Measurements from ENCODE around the gene GPER1.

The GPER1 gene

GRCh38 chr7:1091644-1092027, 3.7 kb downstream of the GPER1 start:
- DNase-seq = no peak

DNA sequence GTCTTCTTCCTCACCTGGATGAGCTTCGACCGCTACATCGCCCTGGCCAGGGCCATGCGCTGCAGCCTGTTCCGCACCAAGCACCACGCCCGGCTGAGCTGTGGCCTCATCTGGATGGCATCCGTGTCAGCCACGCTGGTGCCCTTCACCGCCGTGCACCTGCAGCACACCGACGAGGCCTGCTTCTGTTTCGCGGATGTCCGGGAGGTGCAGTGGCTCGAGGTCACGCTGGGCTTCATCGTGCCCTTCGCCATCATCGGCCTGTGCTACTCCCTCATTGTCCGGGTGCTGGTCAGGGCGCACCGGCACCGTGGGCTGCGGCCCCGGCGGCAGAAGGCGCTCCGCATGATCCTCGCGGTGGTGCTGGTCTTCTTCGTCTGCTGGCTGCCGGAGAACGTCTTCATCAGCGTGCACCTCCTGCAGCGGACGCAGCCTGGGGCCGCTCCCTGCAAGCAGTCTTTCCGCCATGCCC, 4.3 kb downstream of the GPER1 start:
- DNase-seq = no peak

DNA sequence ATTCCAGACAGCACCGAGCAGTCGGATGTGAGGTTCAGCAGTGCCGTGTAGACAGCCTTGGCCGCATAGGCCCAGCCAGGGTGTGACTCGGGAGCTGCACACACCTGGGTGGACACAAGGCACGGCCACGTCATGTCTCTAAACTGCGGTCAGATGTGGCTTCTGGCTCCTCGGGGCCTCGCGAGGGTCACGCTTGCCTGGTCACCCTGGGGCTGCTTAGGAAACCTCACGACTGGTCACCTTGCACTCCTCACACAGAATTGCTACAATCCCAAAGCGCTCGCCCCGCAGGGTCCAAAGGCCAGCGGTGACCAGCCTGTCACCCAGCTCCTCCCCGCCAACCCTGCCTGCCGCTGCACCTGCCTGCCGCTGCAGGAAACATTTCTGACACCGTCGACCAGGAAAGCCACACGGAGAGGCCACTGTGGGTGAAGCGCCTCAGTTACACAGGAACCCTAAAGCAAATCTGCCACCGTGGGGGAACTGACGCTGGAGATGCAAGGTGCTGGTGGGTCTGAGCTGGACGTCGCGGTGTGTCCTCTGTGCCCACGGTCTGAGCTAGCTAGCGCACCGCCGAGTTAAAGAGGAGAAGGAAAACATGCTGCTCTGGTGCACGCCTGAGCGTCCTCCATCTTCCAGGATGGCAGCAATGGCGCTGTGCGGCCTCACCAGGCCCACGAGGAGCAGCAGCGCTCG, 5.0 kb downstream of the GPER1 start:
- DNase-seq = no peak

- no peak for DNase-seq
Measured at GRCh38 chr7:1093502-1093843, 5.6 kb downstream of the GPER1 start.

- DNase-seq = no peak
Measured at GRCh38 chr7:1093916-1094508, 6.1 kb downstream of the GPER1 start.

DNA sequence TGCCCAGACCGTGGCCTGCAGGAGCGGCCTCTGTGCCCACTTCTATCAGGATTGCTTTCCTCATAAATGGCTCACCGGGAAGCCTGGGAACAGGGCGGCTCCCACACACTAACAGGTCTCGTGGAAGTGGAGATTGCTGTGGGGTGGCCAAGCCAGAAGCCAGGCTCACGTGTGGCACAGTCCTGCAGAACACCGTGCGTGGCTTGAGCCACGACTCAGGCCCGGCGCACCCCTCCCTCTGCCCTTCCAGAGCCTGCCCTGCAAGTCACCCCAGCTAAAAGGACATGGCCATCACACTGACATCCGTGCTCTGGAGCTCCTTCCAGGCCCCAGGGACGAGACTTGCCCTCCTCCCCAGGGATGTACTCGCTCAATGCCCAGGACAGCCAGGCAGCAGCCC, 7.0 kb downstream of the GPER1 start:
- no peak for DNase-seq

DNA sequence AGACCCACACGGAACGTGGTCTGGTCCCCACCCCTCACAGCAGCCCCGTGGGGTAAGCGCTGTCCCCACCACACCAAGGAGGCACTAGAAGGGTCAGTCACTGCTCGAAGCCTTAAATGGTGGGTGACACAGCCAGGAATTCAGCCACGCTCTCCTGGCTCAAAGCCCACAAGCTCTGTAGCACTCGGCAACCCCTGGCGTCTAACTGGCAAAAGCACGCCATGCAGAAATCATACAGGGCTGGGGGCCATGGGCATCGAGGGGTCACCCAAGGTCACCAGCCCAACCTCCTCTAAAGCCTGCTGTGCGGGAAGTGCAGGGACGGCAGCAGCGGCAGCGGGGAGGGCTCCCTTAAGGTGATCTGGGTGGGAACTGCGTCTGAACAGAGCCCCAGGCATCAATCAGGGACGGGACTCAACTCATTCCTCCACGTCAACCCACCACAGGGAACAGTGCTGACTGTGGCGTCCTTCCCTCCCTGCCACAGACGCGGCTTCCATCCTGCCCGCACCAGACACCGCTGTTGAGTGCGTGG, 7.8 kb downstream of the GPER1 start:
- DNase-seq = no peak

DNA sequence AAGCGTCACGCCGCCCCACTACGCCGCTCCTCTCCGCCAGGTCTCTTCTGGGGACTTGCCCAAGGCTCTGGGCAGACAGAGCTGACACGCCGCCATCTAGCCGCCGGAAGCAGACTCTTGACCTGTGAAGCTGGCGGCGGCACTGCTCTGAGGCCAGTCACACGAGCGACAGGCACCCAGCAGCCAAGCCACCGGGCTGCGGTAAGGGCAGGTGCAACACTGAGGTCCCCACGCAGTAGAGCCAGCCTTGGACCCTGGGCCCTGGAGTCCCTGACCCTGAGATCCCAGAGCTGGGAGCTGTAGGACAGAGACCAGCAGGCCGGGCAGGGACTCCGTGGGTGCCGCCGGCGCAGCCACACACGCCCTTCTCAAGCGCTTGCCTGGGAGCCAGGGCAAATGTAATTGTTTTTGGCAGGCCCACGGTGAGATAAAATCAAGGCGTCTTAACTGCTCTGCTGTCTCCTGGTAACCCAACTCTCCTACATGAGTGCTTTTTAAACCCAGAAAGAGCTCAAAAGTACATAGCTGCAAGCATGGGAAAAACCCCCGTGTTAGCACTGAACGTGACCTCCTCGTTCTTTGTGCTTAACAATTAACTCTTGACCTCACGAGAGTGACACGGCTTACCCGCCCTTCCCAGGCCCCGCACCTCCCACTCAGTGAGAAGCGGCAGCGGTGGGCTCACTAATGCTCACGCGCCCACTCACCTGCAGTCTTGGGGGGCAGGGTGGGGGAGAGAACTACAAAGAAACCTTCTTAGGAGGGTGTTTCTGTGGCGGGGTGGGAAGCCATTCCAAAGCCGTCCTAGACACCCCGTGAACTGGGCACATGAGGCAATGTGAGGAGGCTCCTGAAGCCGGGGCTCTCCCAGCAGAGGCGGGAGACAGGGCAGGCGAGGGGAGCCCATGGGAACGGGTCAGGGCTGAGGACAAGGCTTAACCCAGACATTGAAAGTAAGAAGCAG, 8.5 kb downstream of the GPER1 start:
- DNase-seq = no peak

- DNase-seq = no peak
Measured at GRCh38 chr7:1097120-1097504, 9.2 kb downstream of the GPER1 start.

- no peak for DNase-seq
Measured at GRCh38 chr7:1098243-1099153, 10.6 kb downstream of the GPER1 start.

- DNase-seq = no peak
Measured at GRCh38 chr7:1099154-1099542, 11.2 kb downstream of the GPER1 start.

- no peak for DNase-seq
Measured at GRCh38 chr7:1099637-1100036, 11.7 kb downstream of the GPER1 start.

DNA sequence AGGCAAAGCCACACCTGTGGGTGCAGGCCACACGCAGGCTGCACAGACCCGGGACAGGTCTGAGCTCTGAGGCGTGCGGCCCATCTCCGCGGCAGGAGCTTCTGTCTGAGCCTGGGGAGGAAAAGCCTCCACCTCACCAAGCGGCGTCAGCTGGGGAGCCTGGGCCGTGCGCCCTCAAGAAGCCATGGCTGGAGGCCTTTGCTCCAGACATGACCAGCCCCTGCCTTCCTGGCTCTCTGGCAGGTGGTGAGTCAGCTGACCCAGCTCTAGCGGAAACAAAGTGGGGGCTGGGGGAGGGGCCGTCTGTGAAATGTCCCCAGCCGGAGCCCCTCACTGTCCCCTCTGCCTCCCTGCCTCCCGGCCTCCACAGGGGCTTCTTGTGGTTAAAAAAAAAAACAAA, 12.5 kb downstream of the GPER1 start:
- DNase-seq = no peak

DNA sequence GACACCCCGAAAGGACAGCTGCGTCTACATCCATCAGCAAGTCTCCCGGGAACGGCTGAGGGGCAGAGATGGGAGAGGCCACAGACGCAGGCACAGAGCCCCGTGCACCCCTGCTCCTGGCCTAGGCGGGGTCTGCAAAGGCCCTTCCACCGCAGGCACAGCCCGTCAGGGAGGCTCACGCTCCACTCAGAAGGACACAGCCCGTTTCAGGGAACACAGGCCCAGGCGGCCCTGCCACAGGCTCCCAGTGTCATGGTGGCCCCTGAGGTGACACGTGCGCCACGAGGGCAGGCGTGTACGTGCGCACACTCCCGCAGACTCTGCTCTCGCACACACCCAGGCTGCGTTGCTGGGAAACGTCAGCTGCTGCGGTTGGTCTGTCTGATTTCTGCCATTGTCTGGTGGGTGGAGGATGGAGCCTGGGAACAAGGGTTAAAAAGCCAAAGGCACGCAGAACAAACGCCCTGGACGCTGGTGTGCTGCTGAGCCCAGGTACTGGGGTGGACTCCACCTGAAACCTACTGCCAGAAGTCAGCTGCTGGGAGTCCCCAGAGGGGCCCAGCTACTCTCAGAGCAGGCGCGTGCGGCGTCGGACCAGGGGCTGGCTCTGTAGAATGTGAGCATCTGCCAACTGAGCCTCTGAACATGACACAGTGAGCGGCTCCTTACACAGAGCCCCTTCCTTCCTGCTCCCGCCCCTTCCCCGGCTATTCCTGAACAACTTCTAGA, 13.1 kb downstream of the GPER1 start:
- DNase-seq = no peak

DNA sequence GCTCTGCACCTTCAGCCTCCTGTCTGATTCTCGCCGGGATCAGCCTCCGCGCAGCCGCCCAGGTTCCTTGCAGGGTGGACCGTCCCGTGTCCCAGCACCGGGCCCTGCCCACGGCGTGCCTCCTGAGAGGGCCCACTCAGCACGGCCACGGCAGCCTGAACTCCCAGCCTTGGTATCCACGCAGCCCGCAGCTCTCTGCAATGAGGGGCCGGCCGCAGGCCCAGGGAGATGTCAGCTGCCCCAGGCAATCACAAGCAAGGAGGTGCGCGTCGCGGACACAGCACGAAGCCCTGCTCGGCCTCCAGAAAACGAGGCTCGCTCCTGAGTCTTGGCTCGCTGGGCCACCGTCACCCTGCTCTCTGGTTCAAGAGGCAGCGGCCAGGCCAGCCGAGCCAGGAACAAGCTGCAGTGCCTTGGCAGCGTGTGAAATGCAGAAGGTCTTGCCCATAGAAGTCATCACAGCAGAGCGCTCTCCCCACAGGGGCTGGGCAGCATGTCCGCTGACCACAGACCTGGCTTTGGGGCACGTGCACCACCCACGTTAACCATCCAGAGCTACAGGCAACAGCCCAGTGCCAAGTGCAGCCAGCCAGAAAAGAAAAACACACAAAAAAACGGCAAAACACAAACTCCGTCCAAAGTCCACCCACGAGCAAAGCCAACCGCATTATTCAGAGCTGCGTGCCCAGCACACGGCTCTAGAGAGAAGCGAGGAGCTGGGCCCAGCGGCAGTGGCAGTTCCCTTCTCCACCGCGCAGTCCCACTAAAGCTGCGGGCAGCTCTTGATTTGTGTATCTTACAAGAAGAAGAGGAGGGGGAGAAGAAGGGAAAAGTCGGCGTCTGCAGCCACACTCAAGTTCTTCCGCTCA, 13.9 kb downstream of the GPER1 start:
- DNase-seq = no peak

GRCh38 chr7:1103009-1103788, 15.3 kb downstream of the GPER1 start:
- DNase-seq = peak; percentile 28

DNA sequence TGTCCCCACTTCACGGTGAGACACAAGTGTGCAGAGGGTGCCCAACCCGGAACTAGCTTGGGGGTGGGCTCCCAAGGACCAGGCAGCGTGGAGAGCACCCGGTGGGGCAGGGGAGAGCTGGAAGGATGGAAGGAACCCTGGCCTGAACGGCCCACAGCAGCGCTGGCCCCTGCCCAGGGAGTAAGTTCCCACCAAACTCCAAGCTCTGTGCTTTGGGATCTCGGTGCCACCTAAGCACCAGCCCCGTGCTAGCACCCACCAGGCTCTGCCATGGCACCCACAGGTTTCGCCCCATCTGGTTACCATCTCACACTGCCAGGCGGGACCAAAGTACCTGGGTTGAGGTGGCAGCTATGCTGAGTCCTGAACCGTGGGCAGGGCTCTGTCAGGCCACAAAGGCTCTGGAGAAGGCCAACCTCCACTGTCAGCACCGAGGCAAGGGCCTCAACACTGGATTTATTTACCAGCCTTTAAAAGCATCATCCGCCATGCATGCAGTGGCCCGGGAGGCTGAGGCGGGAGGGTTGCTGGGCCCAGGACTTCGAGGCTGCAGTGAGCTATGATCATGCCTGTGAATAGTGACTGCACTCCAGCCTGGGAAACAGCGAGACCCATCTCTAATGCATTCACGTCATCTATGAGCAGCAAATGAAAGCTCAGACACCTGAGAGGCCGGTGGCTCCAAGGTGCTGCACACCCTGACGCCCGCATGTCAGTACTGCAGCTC, 16.0 kb downstream of the GPER1 start:
- DNase-seq = no peak

- DNase-seq = no peak
Measured at GRCh38 chr7:1104516-1105179, 16.7 kb downstream of the GPER1 start.

DNA sequence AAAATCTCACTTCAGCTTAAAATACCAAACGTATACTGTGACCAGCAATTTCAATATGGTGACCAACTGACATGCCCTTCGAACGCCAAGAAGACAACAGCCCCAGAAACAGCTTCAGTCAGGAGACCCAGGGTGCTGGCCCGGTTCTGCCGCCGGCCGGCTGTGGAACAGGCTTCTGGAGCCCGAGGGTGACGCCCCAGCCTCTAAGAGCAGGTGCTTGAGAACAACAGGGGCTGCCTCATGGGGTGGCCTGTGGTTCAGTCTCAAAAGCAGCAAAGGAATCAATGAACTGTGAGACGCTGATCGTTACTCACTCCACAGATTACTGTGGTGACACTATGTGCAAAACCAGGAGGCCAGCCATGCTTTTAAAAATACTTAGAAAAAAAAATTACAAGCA, 17.3 kb downstream of the GPER1 start:
- no peak for DNase-seq

Measured in stimulated activated CD4-positive, alpha-beta T cell treated with anti-CD3 and anti-CD28 coated beads, Interleukin-4, amount 100 ng/mL, for 24 hours (primary cell).